IMR-90 (cell line): Measurements from ENCODE around the gene ZNF532. TPM values are rescaled to one million over a fixed set of nuclear protein-coding genes. Genes with fewer than 3 reads are reported as not detected.

Source experiments
- ATAC-seq: fragments of 200-7000 bp; cut with Tn5 transposase; 2 replicates; pipeline ENCODE4 v1.9.1; 2020; ENCODE audit warnings: low read depth, mild to moderate bottlenecking, moderate library complexity
- BruUV-seq: library from RNA; stranded (reverse); fragments of 400-500 nt; replicated peaks from 2 replicates; lab custom pipeline; 2021; lab: Mats Ljungman, UMichigan
- CTCF ChIA-PET: fragments of 300-600 bp; formaldehyde crosslinking; extraction: SDS; loops from one replicate; lab custom pipeline; 2021; ENCODE audit warnings: antibody characterized with exemption; lab: Yijun Ruan, JAX
- POLR2A ChIA-PET: fragments of 300-600 bp; sonication (Branson Sonifier 250); formaldehyde crosslinking; loops from one replicate; lab custom pipeline; 2022; ENCODE audit warnings: antibody characterized with exemption; ENCODE audit not compliant: unreplicated experiment; lab: Charles Lee
- DNase-seq: peaks from one replicate; pipeline ENCODE4 v3.0.0; 2013
- H2AFZ ChIP-seq: replicated peaks from 2 replicates; pipeline ENCODE3; 2013; ENCODE audit warnings: low read length, mild to moderate bottlenecking; ENCODE audit not compliant: poor library complexity
- H2AK5ac ChIP-seq: 2 replicates; pipeline ENCODE4 v1.6.1; 2013; ENCODE audit warnings: low read depth, low read length, inconsistent platforms
- H2AK9ac ChIP-seq: replicated peaks from 2 replicates; pipeline ENCODE3; 2013; ENCODE audit warnings: mild to moderate bottlenecking, low read depth, low read length, moderate library complexity; ENCODE audit not compliant: poor library complexity
- H2BK120ac ChIP-seq: 2 replicates; pipeline ENCODE4 v1.6.1; 2013; ENCODE audit warnings: low read depth, low read length, inconsistent platforms
- H2BK15ac ChIP-seq: 3 replicates; pipeline ENCODE4 v1.6.1; 2013; ENCODE audit warnings: low read depth, low read length, inconsistent platforms
- H2BK20ac ChIP-seq: 2 replicates; pipeline ENCODE4 v1.6.1; 2013; ENCODE audit warnings: low read depth, mild to moderate bottlenecking, inconsistent platforms, low read length, moderate library complexity
- H2BK5ac ChIP-seq: 2 replicates; pipeline ENCODE4 v1.6.1; 2013; ENCODE audit warnings: mild to moderate bottlenecking, low read depth, low read length, inconsistent platforms; ENCODE audit not compliant: poor library complexity, severe bottlenecking
- H3K14ac ChIP-seq: replicated peaks from 2 replicates; pipeline ENCODE4 v1.6.1; 2013; ENCODE audit warnings: low read depth, low read length, inconsistent platforms
- H3K18ac ChIP-seq: 2 replicates; pipeline ENCODE4 v1.6.1; 2013; ENCODE audit warnings: low read depth, low read length, control low read depth
- H3K23ac ChIP-seq: 2 replicates; pipeline ENCODE4 v1.6.1; 2013; ENCODE audit warnings: low read depth, low read length, inconsistent platforms
- H3K27ac ChIP-seq: 2 replicates; pipeline ENCODE4 v1.5.1; 2013; ENCODE audit warnings: mild to moderate bottlenecking, control low read depth, low read length; ENCODE audit not compliant: insufficient read depth
- H3K27me3 ChIP-seq: 2 replicates; pipeline ENCODE4 v1.6.1; 2013; ENCODE audit warnings: low read length; ENCODE audit not compliant: control insufficient read depth, insufficient read depth
- H3K36me3 ChIP-seq: 2 replicates; pipeline ENCODE4 v1.6.1; 2013; ENCODE audit warnings: low read length, mixed read lengths; ENCODE audit not compliant: control insufficient read depth, insufficient read depth
- H3K4ac ChIP-seq: 2 replicates; pipeline ENCODE4 v1.6.1; 2013; ENCODE audit warnings: low read depth, low read length, inconsistent platforms
- H3K4me1 ChIP-seq: 2 replicates; pipeline ENCODE4 v1.6.1; 2013; ENCODE audit warnings: low read length, mixed read lengths; ENCODE audit not compliant: control insufficient read depth, insufficient read depth
- H3K4me2 ChIP-seq: 2 replicates; pipeline ENCODE4 v1.6.1; 2013; ENCODE audit warnings: low read depth, mild to moderate bottlenecking, control low read depth, low read length, moderate library complexity
- H3K4me3 ChIP-seq: 2 replicates; pipeline ENCODE4 v1.5.1; 2013; ENCODE audit warnings: low read depth, mild to moderate bottlenecking, control low read depth, low read length, moderate library complexity; ENCODE audit not compliant: insufficient read depth
- H3K56ac ChIP-seq: 2 replicates; pipeline ENCODE4 v1.6.1; 2013; ENCODE audit warnings: low read length, inconsistent platforms; ENCODE audit not compliant: insufficient read depth; ENCODE audit errors: extremely low read depth
- H3K79me1 ChIP-seq, 2 experiments: 2 replicates each; pipeline ENCODE4 v1.6.1; 2013; ENCODE audit warnings: low read length in 2 of 2, inconsistent platforms in 1 of 2, low read depth in 1 of 2
- H3K9ac ChIP-seq: 2 replicates; pipeline ENCODE4 v1.6.1; 2013; ENCODE audit warnings: low read depth, low read length, control low read depth
- H3K9me1 ChIP-seq: 2 replicates; pipeline ENCODE4 v1.6.1; 2013; ENCODE audit warnings: low read length, inconsistent platforms; ENCODE audit not compliant: insufficient read depth
- H3K9me3 ChIP-seq: 2 replicates; pipeline ENCODE4 v1.6.1; 2013; ENCODE audit warnings: low read length; ENCODE audit not compliant: control insufficient read depth, insufficient read depth
- H4K20me1 ChIP-seq: 2 replicates; pipeline ENCODE4 v1.6.1; 2013; ENCODE audit warnings: low read length, inconsistent platforms; ENCODE audit not compliant: insufficient read depth
- H4K5ac ChIP-seq: 2 replicates; pipeline ENCODE4 v1.6.1; 2013; ENCODE audit warnings: mild to moderate bottlenecking, low read depth, low read length, control low read depth
- H4K8ac ChIP-seq, 2 experiments: 2 replicates each; pipeline ENCODE4 v1.6.1; 2013; ENCODE audit warnings: low read depth in 2 of 2, low read length in 2 of 2, control low read depth in 1 of 2, inconsistent platforms in 1 of 2
- H4K91ac ChIP-seq: 2 replicates; pipeline ENCODE4 v1.6.1; 2013; ENCODE audit warnings: low read depth, low read length, inconsistent platforms; ENCODE audit not compliant: insufficient read depth
- POLR2A ChIP-seq: IDR thresholded peaks from 2 replicates; pipeline ENCODE4 v1.6.1; 2012; ENCODE audit warnings: mild to moderate bottlenecking, low read depth, low read length
- RCOR1 ChIP-seq: IDR thresholded peaks from 2 replicates; pipeline ENCODE4 v1.6.1; 2012; ENCODE audit warnings: mild to moderate bottlenecking, low read length, improper control_type of control experiment; ENCODE audit not compliant: insufficient replicate concordance
- RFX5 ChIP-seq: IDR thresholded peaks from 2 replicates; pipeline ENCODE4 v1.8.0; 2012; ENCODE audit warnings: low read depth, mild to moderate bottlenecking, low read length, moderate library complexity
- SMC3 ChIP-seq: fragments of 150-350 bp; IDR thresholded peaks from 2 replicates; pipeline ENCODE4 v1.6.1; 2016; ENCODE audit warnings: low read depth, mild to moderate bottlenecking, antibody characterized with exemption, low read length, moderate library complexity
- WGBS, 2 experiments: methylation state at CpG; one replicate each; pipeline versions ENCODE4 v1.1.5 to v1.1.7; 2013; ENCODE audit warnings: missing lambda C conversion rate in 2 of 2; ENCODE audit not compliant: insufficient read length in 1 of 2; ENCODE audit errors: extremely low coverage in 2 of 2; 5-methylcytosine and 5-hydroxymethylcytosine counted together
- dilution Hi-C: fragments of 300-500 bp; cut with HindIII; formaldehyde crosslinking; loops from one replicate; pipeline ENCODE4 v1.14.3; 2018; ENCODE audit warnings: low sequenced_read_pairs; ENCODE audit not compliant: unreplicated experiment
- in situ Hi-C: fragments of 300-500 bp; cut with MboI; formaldehyde crosslinking; loops from 3 replicates; pipeline ENCODE4 v1.14.3; 2019; ENCODE audit warnings: low sequenced_read_pairs, inconsistent platforms, mixed read lengths
- intact Hi-C: fragments of 100-400 bp; cut with micrococcal nuclease; formaldehyde crosslinking; loops from 2 replicates; pipeline ENCODE4 v1.10.0; 2022
- polyA plus RNA-seq, 3 experiments: library from polyadenylated mRNA; depleted of rRNA; stranded (reverse); fragments of >200 nt; gene quantifications; 2 replicates each; pipeline ENCODE4 v1.2.3, GENCODE V29; 2012; ENCODE audit warnings: low replicate concordance in 1 of 3
- total RNA-seq: library from RNA; depleted of rRNA; stranded (reverse); fragments of >200 nt; gene quantifications from 2 replicates; pipeline ENCODE4 v1.2.3, GENCODE V29; 2012

ZNF532 gene
- total and polyA plus RNA-seq, 2 of the 4 experiments (the other 2 are of a cell fraction), result 29.9 to 45.8 TPM

DNA sequence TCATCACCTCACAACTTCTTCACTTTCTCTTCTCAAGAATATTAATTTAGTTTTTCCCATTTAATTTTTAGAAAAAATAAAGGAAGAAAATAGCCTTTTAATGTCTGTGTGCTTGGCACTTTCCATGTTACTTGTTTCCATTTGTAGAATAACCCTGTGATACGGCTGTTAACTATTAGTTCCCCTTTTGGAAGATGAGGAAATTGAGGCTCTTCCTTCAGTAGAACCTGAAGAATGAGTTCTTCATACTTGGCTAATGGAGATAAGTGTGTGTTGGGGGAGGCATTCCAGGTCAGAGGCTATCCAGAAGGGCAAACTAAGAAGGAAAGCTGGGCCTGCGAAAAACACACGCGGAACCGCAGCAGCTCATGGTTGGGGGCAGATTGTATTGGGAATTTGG is 38.3 kb downstream of the ZNF532 start:
- no peak overlapping the region for H3K4ac ChIP-seq
- no peak overlapping the region for H2BK5ac ChIP-seq
- no peak overlapping the region for H3K9ac ChIP-seq
- intact Hi-C loops, result no loop called here
- no peak overlapping the region for H3K4me3 ChIP-seq
- H2BK120ac ChIP-seq, result no peak overlapping the region
- no peak overlapping the region for H4K91ac ChIP-seq
- no peak overlapping the region for H4K8ac ChIP-seq
- no peak overlapping the region for H3K14ac ChIP-seq
- TF ChIP-seq RFX5, result no peak
- no peak for TF ChIP-seq SMC3
- TF ChIP-seq POLR2A, result no peak
- no peak for TF ChIP-seq RCOR1
- no peak overlapping the region for H2AFZ ChIP-seq
- H2AK5ac ChIP-seq, result no peak overlapping the region
- no peak overlapping the region for H3K27ac ChIP-seq
- ATAC-seq (no peak), DNase-seq (no peak)
- no peak overlapping the region for H3K56ac ChIP-seq
- no peak overlapping the region for H4K5ac ChIP-seq
- no peak overlapping the region for H2BK15ac ChIP-seq
- H3K23ac ChIP-seq, result no peak overlapping the region
- BruUV-seq, result no TSS peak
- ChIA-PET CTCF (no interaction called here), POLR2A (no interaction called here)
- 100% methylated on average over 4 of the region's 5 CpGs; no CpG with 5 or more reads in 1 of the 2 experiments for WGBS, 2 experiments
- no peak overlapping the region for H2BK20ac ChIP-seq
- H4K20me1 ChIP-seq, result peaks cover 2% of the 10 kb centered on the region; the same call in 1 of the 2 replicates
- dilution Hi-C loops, result no loop called here
- H3K79me1 ChIP-seq, result peaks cover 30 to 79% of the 10 kb centered on the region in 2 experiments
- no peaks in the 10 kb centered on the region for H3K4me1 ChIP-seq
- H3K4me2 ChIP-seq, result no peak overlapping the region
- peaks cover 12% of the 10 kb centered on the region for H3K36me3 ChIP-seq
- H2AK9ac ChIP-seq, result no peak overlapping the region
- no peaks in the 10 kb centered on the region for H3K27me3 ChIP-seq
- no peaks in the 10 kb centered on the region for H3K9me3 ChIP-seq
- H3K9me1 ChIP-seq, result peaks cover 13% of the 10 kb centered on the region; the same call in 1 of the 2 replicates
- no peak overlapping the region for H3K18ac ChIP-seq
- in situ Hi-C loops, result no loop called here
